ENCODE results near the gene THSD1.
A peak's percentile ranks its signal among the peaks of the same experiment; 100 is the strongest.

THSD1 gene

GRCh38 chr13:52450793-52451116, 44.8 kb upstream of the THSD1 start:
- Histone ChIP-seq H3K79me2 (ENCODE audit: low read length) (peaks cover 56% of the 10 kb centered on the region), H4K20me1 (ENCODE audit: insufficient read depth, low read length) (no peaks in the 10 kb centered on the region), H3F3A (ENCODE audit: insufficient read depth, low read length) (peaks cover 23% of the 10 kb centered on the region), H3K4me3 (ENCODE audit: low read length) (0 out of 2 replicates have a peak overlapping the region, but pooled peaks have one; percentile 28), H3K4me1 (ENCODE audit: low read length) (0 out of 2 replicates have a peak, but pooled peaks cover 7% of the 10 kb centered on the region), H3K9me3 (replicated peaks; ENCODE audit: insufficient read depth, low read length) (no peaks in the 10 kb centered on the region), H3K36me3 (replicated peaks; ENCODE audit: insufficient read depth, low read length) (no peaks in the 10 kb centered on the region), H3K9me2 (replicated peaks; ENCODE audit: insufficient read depth, low read length) (no peaks in the 10 kb centered on the region), H3K27me3 (replicated peaks; ENCODE audit: insufficient read depth, low read length) (no peaks in the 10 kb centered on the region), H3K27ac (ENCODE audit: low read length) (no peak overlapping the region), H2AFZ (ENCODE audit: low read length) (no peak overlapping the region), H3K4me2 (ENCODE audit: low read depth, low read length) (peak overlapping the region; percentile 51; the same call in 1 of the 2 replicates), H3K9ac (ENCODE audit: low read length) (no peak overlapping the region)
- TF ChIP-seq EZH2 (optimal IDR thresholded peaks at IDR 0.05; ENCODE audit: low read depth, low read length) (no peak), EZH2phosphoT487 (IDR thresholded peaks at IDR 0.05; ENCODE audit: low read length) (no peak)
- TF ChIP-seq, protein P1, sequence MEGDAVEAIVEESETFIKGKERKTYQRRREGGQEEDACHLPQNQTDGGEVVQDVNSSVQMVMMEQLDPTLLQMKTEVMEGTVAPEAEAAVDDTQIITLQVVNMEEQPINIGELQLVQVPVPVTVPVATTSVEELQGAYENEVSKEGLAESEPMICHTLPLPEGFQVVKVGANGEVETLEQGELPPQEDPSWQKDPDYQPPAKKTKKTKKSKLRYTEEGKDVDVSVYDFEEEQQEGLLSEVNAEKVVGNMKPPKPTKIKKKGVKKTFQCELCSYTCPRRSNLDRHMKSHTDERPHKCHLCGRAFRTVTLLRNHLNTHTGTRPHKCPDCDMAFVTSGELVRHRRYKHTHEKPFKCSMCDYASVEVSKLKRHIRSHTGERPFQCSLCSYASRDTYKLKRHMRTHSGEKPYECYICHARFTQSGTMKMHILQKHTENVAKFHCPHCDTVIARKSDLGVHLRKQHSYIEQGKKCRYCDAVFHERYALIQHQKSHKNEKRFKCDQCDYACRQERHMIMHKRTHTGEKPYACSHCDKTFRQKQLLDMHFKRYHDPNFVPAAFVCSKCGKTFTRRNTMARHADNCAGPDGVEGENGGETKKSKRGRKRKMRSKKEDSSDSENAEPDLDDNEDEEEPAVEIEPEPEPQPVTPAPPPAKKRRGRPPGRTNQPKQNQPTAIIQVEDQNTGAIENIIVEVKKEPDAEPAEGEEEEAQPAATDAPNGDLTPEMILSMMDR (IDR thresholded peaks at IDR 0.05; ENCODE audit: low read length): peak; percentile 3; the same call in 1 of the 2 replicates
- no peak for DNase-seq

DNA sequence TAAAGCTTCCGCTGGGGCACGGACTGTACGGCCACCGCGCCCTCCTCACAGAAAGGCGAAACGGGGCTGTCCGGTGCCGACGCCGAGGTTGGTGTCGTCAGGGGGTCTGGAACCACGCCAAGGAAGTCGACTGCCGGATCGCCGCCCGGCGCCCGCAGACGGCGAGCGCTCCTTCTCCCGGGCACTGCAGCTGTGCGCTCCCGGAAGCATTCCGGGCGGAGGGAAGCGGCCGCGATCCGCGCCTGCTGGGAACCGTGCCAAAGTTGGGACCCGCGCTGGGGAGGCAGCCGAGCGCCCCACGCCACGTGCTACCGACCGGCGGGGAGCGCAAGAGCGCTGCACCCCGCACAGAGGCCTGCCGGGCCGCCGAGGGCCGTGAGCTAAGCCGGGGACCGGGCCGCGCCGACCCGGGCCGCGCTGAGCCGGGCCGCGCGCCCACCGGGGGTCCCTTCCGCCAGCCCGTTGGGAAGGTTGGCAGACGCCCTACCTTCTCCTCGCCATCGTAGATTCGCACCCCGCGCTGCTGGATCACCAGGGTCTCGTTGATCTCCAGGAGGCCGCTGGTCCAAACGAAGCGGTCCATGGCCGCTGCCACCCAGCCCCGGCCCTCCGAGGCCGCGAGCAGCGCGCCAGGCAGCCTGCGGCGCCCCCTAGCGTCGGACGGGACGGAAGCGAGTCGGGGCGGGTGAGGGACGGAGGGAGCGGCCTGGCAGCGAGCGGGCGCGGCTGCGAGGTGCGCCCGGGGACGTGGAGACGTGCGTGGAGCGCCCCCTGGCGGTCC, 44.2 kb upstream of the THSD1 start, which contains the start of gene VPS36:
Gene VPS36, minus strand, starts transcription at position 623 of the 781 bp plus-strand sequence. Its CDS starts 40 bp downstream, at position 583.
- Histone ChIP-seq H3K27ac (ENCODE audit: low read length) (peak within 1 kb of the TSS; percentile 62; the same call in 1 of the 2 replicates), H3K36me3 (replicated peaks; ENCODE audit: insufficient read depth, low read length) (no peaks in the 10 kb centered on the region), H3K27me3 (replicated peaks; ENCODE audit: insufficient read depth, low read length) (no peaks in the 10 kb centered on the region), H3K4me3 (ENCODE audit: low read length) (peak within 1 kb of the TSS; percentile 89), H3K4me1 (ENCODE audit: low read length) (0 out of 2 replicates have a peak, but pooled peaks cover 7% of the 10 kb centered on the region), H3F3A (ENCODE audit: insufficient read depth, low read length) (peaks cover 23% of the 10 kb centered on the region), H2AFZ (ENCODE audit: low read length) (peak within 1 kb of the TSS; percentile 63), H3K9ac (ENCODE audit: low read length) (peak within 1 kb of the TSS; percentile 80), H4K20me1 (ENCODE audit: insufficient read depth, low read length) (no peaks in the 10 kb centered on the region), H3K79me2 (ENCODE audit: low read length) (peaks cover 55% of the 10 kb centered on the region), H3K9me3 (replicated peaks; ENCODE audit: insufficient read depth, low read length) (no peaks in the 10 kb centered on the region), H3K9me2 (replicated peaks; ENCODE audit: insufficient read depth, low read length) (no peaks in the 10 kb centered on the region), H3K4me2 (ENCODE audit: low read depth, low read length) (peak within 1 kb of the TSS; percentile 68)
- TF ChIP-seq EZH2phosphoT487 (IDR thresholded peaks at IDR 0.05; ENCODE audit: low read length): no peak
- TF ChIP-seq, protein P1 (IDR thresholded peaks at IDR 0.05; ENCODE audit: low read length): peak; percentile 78
- peak; percentile 83 for DNase-seq

GRCh38 chr13:52449331-52450011, 43.5 kb upstream of the THSD1 start:
- Histone ChIP-seq H2AFZ (ENCODE audit: low read length) (peak overlapping the region; percentile 63), H4K20me1 (ENCODE audit: insufficient read depth, low read length) (no peaks in the 10 kb centered on the region), H3K9ac (ENCODE audit: low read length) (peak overlapping the region; percentile 80), H3K27ac (ENCODE audit: low read length) (peak overlapping the region; percentile 62; the same call in 1 of the 2 replicates), H3K79me2 (ENCODE audit: low read length) (peaks cover 62% of the 10 kb centered on the region), H3K9me2 (replicated peaks; ENCODE audit: insufficient read depth, low read length) (no peaks in the 10 kb centered on the region), H3K4me1 (ENCODE audit: low read length) (0 out of 2 replicates have a peak, but pooled peaks cover 7% of the 10 kb centered on the region), H3K27me3 (replicated peaks; ENCODE audit: insufficient read depth, low read length) (no peaks in the 10 kb centered on the region), H3F3A (ENCODE audit: insufficient read depth, low read length) (peaks cover 17% of the 10 kb centered on the region), H3K36me3 (replicated peaks; ENCODE audit: insufficient read depth, low read length) (no peaks in the 10 kb centered on the region), H3K4me3 (ENCODE audit: low read length) (peak overlapping the region; percentile 89), H3K4me2 (ENCODE audit: low read depth, low read length) (peak overlapping the region; percentile 68), H3K9me3 (replicated peaks; ENCODE audit: insufficient read depth, low read length) (no peaks in the 10 kb centered on the region)
- TF ChIP-seq, protein P1 (IDR thresholded peaks at IDR 0.05; ENCODE audit: low read length): no peak
- TF ChIP-seq EZH2 (optimal IDR thresholded peaks at IDR 0.05; ENCODE audit: low read depth, low read length) (no peak), EZH2phosphoT487 (IDR thresholded peaks at IDR 0.05; ENCODE audit: low read length) (no peak)
- peak; percentile 9 for DNase-seq
